SK-N-SH (cell line): ENCODE measurements around the gene COL5A1. TPM values are rescaled to one million over a fixed set of nuclear protein-coding genes. Genes with fewer than 3 reads are reported as not detected.

ENCODE experiments used
- CTCF ChIA-PET: fragments of 300-600, 350-600 bp; formaldehyde crosslinking; extraction: SDS; loops from one replicate; lab custom pipeline; 2021; lab: Yijun Ruan, JAX
- POLR2A ChIA-PET: fragments of 350-600 bp; sonication (Branson Sonifier 250); formaldehyde crosslinking; extraction: SDS; loops from one replicate; lab custom pipeline; 2020; ENCODE audit warnings: antibody characterized with exemption, inconsistent platforms; lab: Yijun Ruan, JAX
- DNase-seq: peaks from one replicate; pipeline ENCODE4 v3.0.0; 2012
- H2AFZ ChIP-seq: fragments of 200-600 bp; sonication (generic); 2 replicates; pipeline ENCODE4 v1.8.1; 2016; ENCODE audit warnings: antibody characterized with exemption, mild to moderate bottlenecking, low read depth
- H3F3A ChIP-seq: fragments of 200-600 bp; sonication (generic); replicated peaks from 2 replicates; pipeline ENCODE3; 2016; ENCODE audit warnings: antibody characterized with exemption, mild to moderate bottlenecking; ENCODE audit not compliant: insufficient read depth
- H3K27ac ChIP-seq, 2 experiments: fragments of 200-500 bp in 1 of 2; fragments of 200-600 bp in 1 of 2; sonication (Bioruptor generic) in 1 of 2; sonication (generic), shearing (Covaris generic) in 1 of 2; 2 replicates each; pipeline versions ENCODE4 v1.5.1 to v1.6.1; 2014 to 2016; ENCODE audit warnings: low read depth in 2 of 2, inconsistent platforms in 1 of 2, low read length in 1 of 2, mild to moderate bottlenecking in 1 of 2, mixed read lengths in 1 of 2
- H3K27me3 ChIP-seq: fragments of 200-600 bp; sonication (generic), shearing (Covaris generic); 2 replicates; pipeline ENCODE4 v1.6.1; 2016; ENCODE audit warnings: mixed run types; ENCODE audit not compliant: insufficient read depth
- H3K36me3 ChIP-seq, 2 experiments: fragments of 200-500 bp in 1 of 2; fragments of 200-600 bp in 1 of 2; sonication (Bioruptor generic) in 1 of 2; sonication (generic) in 1 of 2; replicated peaks in 1 of 2; 2 replicates each; pipeline versions ENCODE3 to v1.5.1; 2014 to 2016; ENCODE audit warnings: low read length in 1 of 2, mild to moderate bottlenecking in 1 of 2; ENCODE audit not compliant: insufficient read depth in 2 of 2, control insufficient read depth in 1 of 2
- H3K4me1 ChIP-seq, 2 experiments: fragments of 200-500 bp in 1 of 2; fragments of 200-600 bp in 1 of 2; sonication (Bioruptor generic) in 1 of 2; sonication (generic), shearing (Covaris generic) in 1 of 2; 2 replicates each; pipeline versions ENCODE4 v1.5.1 to v1.6.1; 2014 to 2016; ENCODE audit warnings: low read depth in 1 of 2, low read length in 1 of 2, mixed run types in 1 of 2; ENCODE audit not compliant: insufficient read depth in 2 of 2, control insufficient read depth in 1 of 2
- H3K4me2 ChIP-seq: fragments of 200-600 bp; sonication (generic), shearing (Covaris generic); 2 replicates; pipeline ENCODE4 v1.6.1; 2017; ENCODE audit warnings: mixed run types
- H3K4me3 ChIP-seq, 2 experiments: fragments of 200-500 bp in 1 of 2; fragments of 200-600 bp in 1 of 2; sonication (Bioruptor generic) in 1 of 2; sonication (generic), shearing (Covaris generic) in 1 of 2; 2 replicates each; pipeline versions ENCODE4 v1.5.1 to v1.8.1; 2014 to 2016; ENCODE audit warnings: low read depth in 2 of 2, inconsistent platforms in 1 of 2, low read length in 1 of 2, mild to moderate bottlenecking in 1 of 2, mixed read lengths in 1 of 2, moderate library complexity in 1 of 2
- H3K79me2 ChIP-seq: fragments of 200-600 bp; sonication (generic); 2 replicates; pipeline ENCODE4 v1.8.1; 2017; ENCODE audit warnings: mild to moderate bottlenecking; ENCODE audit not compliant: insufficient read depth
- H3K9ac ChIP-seq: fragments of 200-600 bp; sonication (generic); 2 replicates; pipeline ENCODE4 v1.6.1; 2017; ENCODE audit warnings: mixed run types
- H3K9me2 ChIP-seq: fragments of 200-600 bp; sonication (generic); 2 replicates; pipeline ENCODE4 v1.6.1; 2017; ENCODE audit warnings: mixed run types
- H3K9me3 ChIP-seq: fragments of 200-600 bp; sonication (generic); 2 replicates; pipeline ENCODE4 v1.6.1; 2017; ENCODE audit warnings: mixed run types, mild to moderate bottlenecking, moderate library complexity
- H4K20me1 ChIP-seq: fragments of 200-600 bp; sonication (generic); 2 replicates; pipeline ENCODE4 v1.6.1; 2017; ENCODE audit warnings: mild to moderate bottlenecking, mixed run types; ENCODE audit not compliant: insufficient read depth
- CHD2 ChIP-seq: fragments of 150-350 bp; IDR thresholded peaks from 2 replicates; pipeline ENCODE4 v1.6.1; 2018; ENCODE audit warnings: low read length; ENCODE audit not compliant: partially characterized antibody
- CTCF ChIP-seq: fragments of 200-600 bp; sonication (generic); IDR thresholded peaks from 2 replicates; pipeline ENCODE4 v1.6.1; 2017; ENCODE audit warnings: antibody characterized with exemption, mild to moderate bottlenecking, moderate library complexity
- FOSL2 ChIP-seq: IDR thresholded peaks from 2 replicates; pipeline ENCODE4 v1.4.0; 2012; ENCODE audit warnings: low read depth, mild to moderate bottlenecking, moderate library complexity, borderline replicate concordance
- FOXJ3 ChIP-seq: sonication (generic); formaldehyde crosslinking; IDR thresholded peaks from 2 replicates; pipeline ENCODE4 v1.5.1; 2020; ENCODE audit warnings: mild to moderate bottlenecking, missing genetic modification reagents
- FOXM1 ChIP-seq: IDR thresholded peaks from 2 replicates; pipeline ENCODE4 v1.4.0; 2012; ENCODE audit warnings: low read depth, mild to moderate bottlenecking
- GABPA ChIP-seq: IDR thresholded peaks from 2 replicates; pipeline ENCODE4 v1.4.0; 2012; ENCODE audit warnings: low read depth, mild to moderate bottlenecking
- GATA2 ChIP-seq: sonication (generic); formaldehyde crosslinking; IDR thresholded peaks from 2 replicates; pipeline ENCODE4 v1.5.0; 2020; ENCODE audit warnings: mild to moderate bottlenecking, missing genetic modification reagents
- IRF3 ChIP-seq: fragments of 150-350 bp; IDR thresholded peaks from 2 replicates; pipeline ENCODE4 v1.6.1; 2016; ENCODE audit warnings: mild to moderate bottlenecking, low read depth, low read length
- MAX ChIP-seq: IDR thresholded peaks from 2 replicates; pipeline ENCODE4 v1.4.0; 2012; ENCODE audit warnings: low read depth
- NFIC ChIP-seq: IDR thresholded peaks from 2 replicates; pipeline ENCODE4 v1.4.0; 2012; ENCODE audit warnings: borderline replicate concordance
- POLR2AphosphoS5 ChIP-seq: IDR thresholded peaks from 2 replicates; pipeline ENCODE4 v1.6.1; 2012; ENCODE audit warnings: low read depth, low read length
- RAD21 ChIP-seq: IDR thresholded peaks from 2 replicates; pipeline ENCODE4 v1.6.1; 2012; ENCODE audit warnings: mild to moderate bottlenecking, low read length
- RCOR1 ChIP-seq: fragments of 150-350 bp; IDR thresholded peaks from 2 replicates; pipeline ENCODE4 v1.6.1; 2017; ENCODE audit warnings: antibody characterized with exemption, low read length
- RFX5 ChIP-seq: IDR thresholded peaks from 2 replicates; pipeline ENCODE4 v1.6.1; 2012; ENCODE audit warnings: mild to moderate bottlenecking, improper control_type of control experiment, low read length
- RXRA ChIP-seq: IDR thresholded peaks from 2 replicates; pipeline ENCODE4 v1.4.0; 2012; ENCODE audit warnings: low read depth, mild to moderate bottlenecking, borderline replicate concordance
- SMC3 ChIP-seq: IDR thresholded peaks from 2 replicates; pipeline ENCODE4 v1.6.1; 2012; ENCODE audit warnings: low read depth, low read length, improper control_type of control experiment
- TCF12 ChIP-seq: IDR thresholded peaks from 2 replicates; pipeline ENCODE4 v1.4.0; 2012
- TEAD4 ChIP-seq: IDR thresholded peaks from 2 replicates; pipeline ENCODE4 v1.4.0; 2012; ENCODE audit warnings: mild to moderate bottlenecking, borderline replicate concordance; ENCODE audit not compliant: insufficient read depth
- ZBTB33 ChIP-seq: IDR thresholded peaks from 2 replicates; pipeline ENCODE4 v1.4.0; 2012; ENCODE audit warnings: low read depth, borderline replicate concordance
- WGBS: methylation state at CpG from one replicate; pipeline ENCODE4 v1.1.6; 2017; ENCODE audit warnings: low lambda C conversion rate; 5-methylcytosine and 5-hydroxymethylcytosine counted together
- polyA plus RNA-seq, 3 experiments: library from polyadenylated mRNA; depleted of rRNA; stranded (reverse); fragments of >200 nt; gene quantifications; 2 replicates each; pipeline ENCODE4 v1.2.3, GENCODE V29; 2012

The COL5A1 gene
- polyA plus RNA-seq, 1 of the 3 experiments (the other 2 are of a cell fraction), result 73.8 TPM

- TF ChIP-seq GABPA, result no peak
- TF ChIP-seq FOSL2, result no peak
- TF ChIP-seq POLR2AphosphoS5, result no peak
- no peak for TF ChIP-seq SMC3
- no peak for TF ChIP-seq RCOR1
- no peak for TF ChIP-seq TEAD4
- no peak for TF ChIP-seq IRF3
- no peak for TF ChIP-seq CTCF
- no peak for TF ChIP-seq RAD21
- no peak for TF ChIP-seq GATA2 (CRISPR knock-in tag)
- TF ChIP-seq RXRA, result no peak
- no peak for TF ChIP-seq TCF12
- no peak for TF ChIP-seq CHD2
- no peak for TF ChIP-seq FOXM1
- no peak for TF ChIP-seq MAX
- TF ChIP-seq FOXJ3 (CRISPR knock-in tag), result no peak
- TF ChIP-seq RFX5, result no peak
- no peak for TF ChIP-seq NFIC
- no peak for TF ChIP-seq ZBTB33
- no peak overlapping the region for H3K4me3 ChIP-seq
- H3K36me3 ChIP-seq, result peaks cover 41 to 90% of the 10 kb centered on the region in 2 experiments
- 0 out of 2 replicates have a peak, but pooled peaks cover 7% of the 10 kb centered on the region for H4K20me1 ChIP-seq
- H3K79me2 ChIP-seq, result peaks cover 11% of the 10 kb centered on the region; the same call in 1 of the 2 replicates
- no peak overlapping the region for H3K27ac ChIP-seq
- H3K9me3 ChIP-seq, result no peaks in the 10 kb centered on the region
- H3K4me1 ChIP-seq, result no peaks in the 10 kb centered on the region
- H3K27me3 ChIP-seq, result no peaks in the 10 kb centered on the region
- CTCF ChIA-PET, result no interaction called here
- H3K9me2 ChIP-seq, result no peaks in the 10 kb centered on the region
- DNase-seq, result no peak
- H2AFZ ChIP-seq, result no peak overlapping the region
- WGBS, result 98% methylated on average over 6 of the region's 16 CpGs
- no peak overlapping the region for H3K9ac ChIP-seq
- POLR2A ChIA-PET, result no interaction called here
- peaks cover 10% of the 10 kb centered on the region for H3F3A ChIP-seq
- no peak overlapping the region for H3K4me2 ChIP-seq
These were observed 177.0 kb downstream of the COL5A1 start for GRCh38 chr9:134818591-134818990.
